Measurements from ENCODE around the gene CFAP74.

CFAP74 gene

DNA sequence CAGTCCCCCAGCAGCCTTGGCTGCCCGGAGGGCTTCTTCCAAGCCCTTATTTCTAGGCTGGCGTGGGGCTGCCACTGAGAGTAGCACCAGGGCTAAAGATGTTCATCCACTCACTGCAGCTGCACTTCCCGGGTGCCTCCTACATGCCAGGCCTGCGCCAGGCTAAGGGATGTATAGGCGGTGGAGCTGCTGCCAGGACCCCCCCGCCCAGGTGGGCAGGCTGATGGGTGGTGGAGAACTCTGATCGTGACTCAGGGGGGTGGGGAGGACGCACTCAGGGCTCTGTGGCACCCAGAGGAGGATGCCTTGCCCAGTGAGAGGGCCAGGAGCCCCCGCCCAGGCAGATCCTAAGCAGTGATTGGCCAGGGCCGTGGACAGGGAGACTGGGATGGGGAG lies 34.1 kb downstream of the CFAP74 start:
- no peak for DNase-seq

DNA sequence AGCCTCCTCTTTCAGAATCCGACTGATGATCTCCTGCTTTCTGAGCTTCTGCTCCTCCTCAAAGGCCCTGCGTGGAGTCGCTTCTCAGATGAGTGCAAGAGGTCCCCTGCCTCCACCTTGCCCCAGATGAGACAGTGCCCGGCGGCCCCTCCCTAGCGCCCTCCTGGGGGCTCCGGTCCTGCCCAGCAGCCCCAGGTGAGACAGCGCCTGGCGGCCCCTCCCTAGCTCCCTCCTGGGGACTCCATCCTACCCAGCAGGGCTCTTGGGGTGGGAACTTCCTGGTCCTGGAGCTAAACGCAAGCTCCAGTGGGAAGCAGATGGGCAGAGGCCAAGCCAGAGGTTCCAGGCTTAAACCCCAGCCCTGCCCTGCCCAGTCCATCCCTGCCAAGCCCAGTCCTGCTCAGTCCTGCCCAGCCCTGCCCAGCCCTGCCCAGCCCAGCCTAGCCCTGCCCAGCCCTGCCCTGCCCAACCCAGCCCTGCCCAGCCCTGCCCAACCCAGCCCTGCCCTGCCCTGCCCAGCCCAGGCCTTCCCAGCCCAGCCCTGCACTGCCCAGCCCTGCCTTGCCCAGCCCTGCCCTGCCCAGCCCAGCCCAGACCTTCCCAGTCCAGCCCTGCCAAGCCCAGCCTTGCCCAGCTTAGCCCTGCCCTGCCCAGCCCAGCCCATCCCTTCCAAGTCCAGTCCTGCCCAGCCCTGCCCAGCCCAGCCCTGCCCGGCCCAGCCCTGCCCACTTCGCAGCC lies 34.6 kb downstream of the CFAP74 start:
- no peak for DNase-seq

DNA sequence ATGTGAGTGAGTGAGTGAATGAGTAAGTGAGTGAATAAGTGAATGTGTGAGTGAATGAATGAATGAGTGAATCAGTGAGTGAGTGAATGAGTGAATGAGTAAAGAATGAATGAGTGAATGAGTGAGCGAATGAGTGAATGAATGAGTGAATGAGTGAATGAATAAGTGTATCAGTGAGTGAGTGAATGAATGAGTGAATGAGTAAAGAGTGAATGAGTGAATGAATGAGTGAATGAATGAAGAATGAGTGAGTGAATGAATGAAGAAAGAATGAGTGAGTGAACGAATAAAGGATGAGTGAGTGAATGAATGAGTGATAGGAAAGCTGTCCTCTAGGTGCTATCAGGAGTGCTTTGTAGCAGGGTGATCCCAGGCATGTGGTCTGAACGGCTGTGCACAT lies 35.7 kb downstream of the CFAP74 start:
- DNase-seq = no peak

DNA sequence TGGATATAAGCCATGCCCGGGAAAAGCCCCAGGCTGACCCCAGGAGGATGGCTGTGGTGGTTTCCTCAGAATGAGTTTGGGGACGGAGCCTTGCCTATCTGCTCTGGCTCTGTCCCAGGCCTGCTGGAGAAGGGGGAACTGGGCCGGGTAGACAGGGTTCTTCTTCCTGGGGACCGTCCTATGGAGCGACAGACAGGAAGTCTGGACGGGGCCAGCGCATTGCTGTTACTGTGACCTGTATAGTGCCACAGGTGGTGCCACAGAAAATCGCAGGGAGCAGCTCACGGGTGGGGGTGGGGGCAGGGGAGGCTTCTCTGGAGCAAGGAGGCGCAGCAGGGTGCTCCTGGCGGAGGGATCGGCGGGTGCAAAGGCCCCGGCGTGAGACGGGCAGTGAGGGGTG lies 36.4 kb downstream of the CFAP74 start:
- DNase-seq = no peak

DNA sequence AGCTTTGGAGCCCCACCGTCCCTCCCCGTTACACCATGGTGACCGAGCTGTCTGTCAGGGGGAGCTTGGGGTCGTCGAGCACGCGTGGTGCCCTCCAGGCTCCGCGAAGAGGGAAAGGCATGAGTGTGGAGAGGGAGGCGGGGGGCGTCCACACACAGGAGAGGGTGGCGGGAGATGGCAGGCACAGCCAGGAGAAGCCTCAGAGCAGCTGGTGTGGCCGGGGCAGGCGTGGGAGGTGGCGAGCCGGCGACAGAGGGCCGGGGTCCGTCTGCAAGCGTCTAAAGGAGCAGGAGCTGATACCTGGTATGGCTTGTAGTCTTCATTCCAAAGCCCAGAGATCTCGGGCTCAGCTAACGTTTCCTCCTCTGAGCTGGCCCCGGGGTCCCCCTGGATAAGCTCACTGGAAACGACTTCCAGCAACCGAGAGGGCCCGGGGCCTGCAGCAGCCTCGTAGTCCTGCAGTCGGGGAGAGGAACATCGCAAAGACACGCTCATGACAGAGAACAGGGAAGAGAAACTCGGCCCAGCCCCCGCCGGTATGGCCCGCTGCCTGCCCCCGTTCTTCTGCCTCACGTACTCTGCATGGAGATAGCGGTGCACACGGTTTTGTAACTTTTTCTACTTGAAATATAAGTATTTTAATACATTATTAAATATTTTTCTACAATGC lies 37.4 kb downstream of the CFAP74 start:
- DNase-seq = no peak

DNA sequence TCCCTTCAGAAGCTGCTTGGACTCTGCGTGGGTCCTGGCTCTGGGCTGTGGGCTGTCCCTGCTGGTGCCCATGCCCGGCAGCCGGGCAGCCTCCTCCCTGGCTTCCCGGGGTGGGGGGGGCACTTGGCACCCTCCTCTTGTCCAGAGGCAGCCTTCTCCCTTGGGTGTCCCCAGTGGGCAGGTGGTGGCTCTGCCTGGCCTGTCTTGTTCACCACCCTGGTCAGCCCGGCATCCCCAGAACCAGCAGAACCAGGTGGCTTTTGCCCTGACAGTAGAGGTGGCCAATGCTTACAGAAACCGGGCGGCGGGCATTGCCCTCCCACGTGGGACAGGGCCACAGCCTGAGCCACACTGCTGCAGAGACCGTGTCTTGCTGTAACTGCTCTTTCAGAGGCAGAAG lies 38.0 kb downstream of the CFAP74 start:
- DNase-seq = no peak

DNA sequence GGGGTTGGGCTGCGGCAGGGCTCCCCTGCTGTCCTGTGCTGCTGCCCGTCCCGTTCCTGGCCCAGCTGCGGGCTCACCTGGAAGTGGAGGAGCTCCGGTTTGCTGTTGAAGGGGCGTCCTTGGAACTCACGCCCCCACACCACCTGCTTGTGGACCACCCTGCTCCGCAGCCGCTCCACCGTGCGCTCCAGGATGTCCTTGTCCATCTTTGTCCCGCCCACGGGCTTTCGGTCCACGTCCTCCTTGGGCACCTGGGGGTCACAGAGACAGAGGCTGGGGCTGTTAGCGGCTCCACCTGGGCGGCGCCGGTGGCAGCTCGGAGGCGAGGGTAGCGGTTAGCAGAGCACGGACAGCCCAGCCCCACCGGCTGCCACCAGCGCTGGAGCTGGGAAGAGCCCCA lies 38.8 kb downstream of the CFAP74 start:
- no peak for DNase-seq

DNA sequence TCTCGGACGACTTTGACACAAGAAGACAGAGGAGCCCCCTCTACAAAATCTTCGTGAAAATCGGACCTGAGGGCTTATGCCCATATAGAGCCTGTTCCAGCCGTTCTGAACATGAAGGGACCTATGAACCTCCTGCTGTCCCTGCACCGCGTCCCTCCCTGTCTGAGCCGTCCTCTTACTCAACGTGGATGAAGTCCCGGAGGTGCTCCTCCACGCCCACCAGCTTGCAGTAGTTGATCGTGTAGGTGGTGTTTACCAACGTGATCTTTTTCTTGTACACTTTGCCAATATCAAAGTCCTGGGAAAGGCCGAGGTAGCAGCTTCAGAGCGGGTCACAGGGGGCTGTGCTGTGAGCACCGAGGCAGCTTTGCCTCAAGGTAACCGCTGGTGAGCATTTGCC lies 40.0 kb downstream of the CFAP74 start:
- DNase-seq = no peak

DNA sequence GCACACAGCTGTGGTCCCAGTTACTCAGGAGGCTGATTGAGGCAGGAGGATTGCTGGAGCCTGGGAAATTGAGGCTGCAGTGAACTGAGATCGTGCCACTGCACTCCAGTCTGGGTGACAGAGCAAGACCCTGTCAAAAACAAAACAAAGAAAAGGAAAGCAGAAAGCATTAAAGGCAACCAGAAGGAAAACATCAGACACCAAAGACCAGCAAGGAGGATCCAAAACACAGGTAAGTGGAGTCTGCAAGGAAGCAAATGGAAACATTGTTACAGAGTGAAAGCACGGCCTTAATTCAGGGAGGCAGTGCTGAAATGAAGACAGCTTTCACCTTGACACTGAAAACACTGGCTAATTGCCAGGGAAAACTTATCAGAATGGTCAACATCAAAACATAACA lies 40.8 kb downstream of the CFAP74 start:
- DNase-seq = no peak

DNA sequence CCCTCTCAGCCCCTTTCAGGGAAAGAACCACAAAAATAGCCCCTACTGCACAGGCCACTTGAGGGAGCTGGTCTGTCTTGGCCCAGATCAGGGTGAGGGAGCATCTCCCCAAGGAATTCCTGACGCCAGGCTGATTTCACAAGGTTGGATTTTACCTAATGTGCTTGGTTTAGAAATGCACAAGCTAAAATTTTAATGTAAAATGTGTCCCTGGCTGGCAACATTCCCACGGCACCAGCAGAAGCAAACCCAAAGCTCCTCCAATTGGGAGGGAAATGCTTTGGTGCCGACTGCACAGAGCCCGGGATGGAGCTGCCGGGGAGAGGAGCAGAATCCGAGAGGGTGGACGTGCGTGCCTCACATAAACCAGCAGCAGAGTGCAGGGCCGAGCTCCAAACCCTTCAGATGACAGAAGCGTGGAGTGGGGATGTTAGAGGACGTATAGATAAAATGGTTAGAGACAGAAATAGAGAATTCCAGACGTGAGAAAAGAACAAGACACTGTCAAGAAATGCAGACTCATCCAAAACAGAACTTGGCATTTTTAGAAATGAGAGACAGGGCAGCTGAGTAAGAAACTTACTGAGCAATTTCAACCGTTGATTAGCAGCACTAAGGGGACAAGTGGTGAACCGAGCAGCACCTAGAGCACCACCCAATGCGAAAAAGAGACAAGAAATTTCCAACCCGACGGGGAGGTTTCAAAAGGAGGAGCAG lies 42.9 kb downstream of the CFAP74 start:
- no peak for DNase-seq

DNA sequence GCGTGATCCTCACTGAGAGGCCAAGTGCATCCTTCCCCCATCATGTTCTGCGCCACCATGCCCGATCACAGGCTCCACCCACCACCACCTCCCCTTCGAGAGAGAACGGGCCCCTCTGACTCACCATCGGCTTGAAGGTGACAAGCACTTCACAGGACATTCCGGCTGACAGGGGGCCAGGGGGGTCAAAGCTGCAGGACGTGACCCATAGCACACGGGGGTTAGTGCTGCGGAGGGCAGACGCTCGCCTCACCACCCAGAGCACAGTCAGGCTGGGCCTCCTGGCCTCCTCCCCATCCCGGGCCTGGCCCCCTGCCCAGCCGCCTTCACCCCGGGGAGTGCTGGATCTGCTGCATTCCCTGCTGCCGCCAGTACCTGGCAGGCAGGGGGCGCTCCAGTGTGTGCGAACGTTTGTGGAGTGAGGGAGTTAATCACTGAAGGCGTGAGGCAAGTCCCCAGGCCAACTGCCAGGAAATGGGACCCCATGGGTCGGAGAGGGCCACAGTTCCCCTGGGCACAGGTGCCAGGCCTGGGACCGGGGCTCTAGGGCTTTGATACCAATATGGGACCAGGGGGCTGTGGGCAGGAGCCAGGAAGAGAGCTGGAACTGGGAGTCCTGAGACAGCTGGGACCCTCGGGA lies 43.6 kb downstream of the CFAP74 start:
- DNase-seq = peak; percentile 89

DNA sequence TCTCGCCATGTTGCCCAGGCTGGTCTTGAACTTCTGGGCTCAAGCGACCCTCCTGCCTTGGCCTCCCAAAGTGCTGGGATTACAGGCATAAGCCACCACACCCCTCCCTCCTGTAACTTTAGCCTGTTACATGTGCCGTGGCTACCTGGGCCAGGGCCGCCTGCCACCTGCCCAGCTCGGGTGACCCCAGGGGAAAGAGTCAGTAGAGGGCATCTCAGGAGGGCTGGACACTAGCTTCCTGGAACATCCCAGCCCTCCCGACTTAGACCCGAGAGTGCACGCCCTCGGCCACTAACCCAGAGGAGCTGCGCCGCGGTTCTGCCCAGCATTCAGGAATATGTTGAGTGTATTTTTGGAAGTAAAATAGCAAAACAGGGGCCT lies 44.1 kb downstream of the CFAP74 start:
- DNase-seq = no peak

DNA sequence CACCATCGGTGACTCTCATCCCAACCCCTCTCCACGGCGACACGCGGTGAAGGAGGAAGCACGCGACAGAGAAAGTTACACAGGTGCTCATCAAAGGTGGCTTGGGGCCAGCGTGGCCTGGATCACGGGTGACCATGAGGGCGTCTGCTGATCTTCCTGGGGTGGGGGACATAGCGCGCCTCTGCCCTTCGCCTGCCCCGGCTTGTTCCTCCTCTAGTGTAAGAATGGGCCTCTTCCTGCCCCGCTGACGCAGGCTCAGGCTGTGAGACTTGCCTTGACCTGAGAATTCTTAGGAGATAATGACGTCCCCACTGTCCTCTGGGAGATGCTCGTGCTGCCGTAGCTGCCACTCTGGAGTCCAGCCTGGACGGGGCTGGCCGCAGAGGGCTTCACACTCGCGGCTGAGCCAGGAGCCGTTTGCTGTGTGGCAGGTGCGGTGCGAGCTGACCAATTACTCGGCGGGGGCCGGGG lies 45.5 kb downstream of the CFAP74 start:
- DNase-seq = no peak

DNA sequence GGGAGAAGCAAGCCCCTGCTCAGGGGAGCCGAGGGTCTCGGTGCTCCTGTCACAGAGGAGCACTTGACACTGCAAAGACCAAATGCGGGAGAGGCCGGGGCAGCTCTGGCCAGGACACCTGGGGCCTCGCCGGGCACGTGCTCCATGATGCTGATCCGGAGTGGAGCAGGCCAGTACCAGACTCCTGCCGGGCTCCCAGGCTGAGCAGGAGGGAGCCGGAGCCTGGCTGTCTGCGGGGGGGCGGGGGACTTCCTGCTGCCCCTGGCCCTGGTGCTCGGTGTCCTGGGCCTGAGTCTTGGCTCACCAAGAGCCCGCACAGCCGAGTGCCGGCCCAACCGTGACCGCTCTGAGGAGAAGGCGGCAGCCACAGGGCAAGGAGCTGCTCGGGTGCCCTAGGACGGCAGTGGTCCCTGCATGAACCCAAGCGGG lies 46.0 kb downstream of the CFAP74 start:
- DNase-seq = no peak

DNA sequence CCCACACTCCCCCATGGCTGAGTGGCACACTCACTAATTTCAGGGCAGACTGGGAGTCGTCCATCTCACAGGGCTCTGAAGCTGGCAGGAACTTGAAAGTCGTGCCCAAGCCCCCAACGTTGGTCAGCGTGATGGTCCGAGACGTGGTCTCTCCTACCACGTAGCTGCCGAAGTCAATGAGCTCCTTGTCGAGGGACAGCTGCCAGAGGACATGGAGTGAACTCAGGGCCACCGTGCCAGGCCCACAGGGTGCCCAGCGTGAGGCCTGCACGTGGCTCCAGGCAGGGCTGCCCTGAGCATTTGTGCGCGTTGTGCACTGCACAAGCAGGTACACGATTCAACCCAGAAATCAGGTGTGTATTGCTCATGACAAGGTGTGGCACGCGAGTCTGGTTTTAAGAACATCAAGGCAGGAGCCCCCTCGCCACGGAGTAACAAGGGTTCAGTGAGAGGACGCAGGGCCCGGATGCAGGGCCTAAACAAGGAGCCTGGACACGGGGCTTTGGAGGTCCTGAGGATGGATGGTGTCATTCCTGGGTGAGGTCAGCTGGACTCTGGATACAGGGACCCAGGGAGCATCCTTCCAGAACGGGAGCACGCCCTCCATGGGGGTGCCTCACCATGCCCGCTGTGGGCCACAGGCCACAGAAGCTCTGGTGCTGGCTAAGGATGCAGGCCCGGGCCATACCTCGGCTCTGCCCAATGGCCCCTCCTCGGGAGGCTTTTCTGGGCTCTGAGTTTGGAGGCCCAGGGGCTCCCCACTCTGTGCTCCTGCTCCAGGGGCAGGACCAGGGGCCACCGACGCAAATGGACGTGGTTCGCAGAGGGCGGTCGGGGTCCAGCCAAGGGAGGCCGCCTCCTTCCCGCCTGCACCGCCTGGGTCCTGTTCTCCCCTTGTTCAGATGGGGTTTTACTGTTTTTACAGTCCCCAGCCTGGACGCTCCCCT lies 46.7 kb downstream of the CFAP74 start:
- DNase-seq = no peak

DNA sequence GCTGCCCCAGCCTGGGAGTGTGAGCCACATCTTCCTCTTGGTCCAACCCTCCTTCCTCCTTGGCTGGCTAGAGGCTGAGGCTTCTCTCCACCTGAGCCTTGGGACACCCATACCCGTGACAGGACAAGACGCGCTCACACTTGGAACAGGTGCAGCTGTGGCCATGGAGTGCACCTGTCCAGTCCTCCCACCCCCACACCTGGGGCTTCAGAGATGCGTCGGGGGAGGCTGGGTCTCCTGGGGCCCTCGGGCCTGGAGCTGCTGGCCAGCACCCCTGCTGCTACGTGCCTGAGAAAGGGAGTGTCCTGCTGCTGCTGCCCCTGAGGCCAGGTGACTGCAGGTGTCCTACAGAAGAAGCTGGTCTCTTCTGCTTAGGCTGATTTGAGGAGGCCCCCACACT lies 47.5 kb downstream of the CFAP74 start:
- no peak for DNase-seq

DNA sequence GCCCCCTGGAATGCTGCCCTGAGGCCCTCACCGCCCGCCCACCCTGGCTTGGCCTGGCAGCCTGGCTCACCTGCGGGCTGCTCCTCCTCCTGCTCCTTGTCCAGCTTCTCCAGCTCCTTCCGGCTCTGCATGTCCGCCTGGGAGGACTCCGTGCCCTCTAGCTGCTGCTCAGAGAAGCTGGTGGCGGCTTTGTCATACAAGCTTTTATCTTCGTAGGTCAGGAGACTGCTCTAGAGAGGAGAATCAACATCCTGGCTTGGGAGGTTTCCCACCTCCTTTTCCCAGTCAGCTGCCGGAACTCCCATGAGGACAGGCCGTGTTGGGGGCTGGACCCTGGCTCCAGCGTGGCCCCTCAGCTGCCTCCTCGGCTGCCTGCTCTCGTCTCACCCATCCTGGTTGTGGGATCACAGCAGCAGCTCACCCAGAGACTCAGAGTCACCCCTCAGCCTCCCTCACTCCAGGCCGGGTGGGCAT lies 47.9 kb downstream of the CFAP74 start:
- DNase-seq = no peak

DNA sequence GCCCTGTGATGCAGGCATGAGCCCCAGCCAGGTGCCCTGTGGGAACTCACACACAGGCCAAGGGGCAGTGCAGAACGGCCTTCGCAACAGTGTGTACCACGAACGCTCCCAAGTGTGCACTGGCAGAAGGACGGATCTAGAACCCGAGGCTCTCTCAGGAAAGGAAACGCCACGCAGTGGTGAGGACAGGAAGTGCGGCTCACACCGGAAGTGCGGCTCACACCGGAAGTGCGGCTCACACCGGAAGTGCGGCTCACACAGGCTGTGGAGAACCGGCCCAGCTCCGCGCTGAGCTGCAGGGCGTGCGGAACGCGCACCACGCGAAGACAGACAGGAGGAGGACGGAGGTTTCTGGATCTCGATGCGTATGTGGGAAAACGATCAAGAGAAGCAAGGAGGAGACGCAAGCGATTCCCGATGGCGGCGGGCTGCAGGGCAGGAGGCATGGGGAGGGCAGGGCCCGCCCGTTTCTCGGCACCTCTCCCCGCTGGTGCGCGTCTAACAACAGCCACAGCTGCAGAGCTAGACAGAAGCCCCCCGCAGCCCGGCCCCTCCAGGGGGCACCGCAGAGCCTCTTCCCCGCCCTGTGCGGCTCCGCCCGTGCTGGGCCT lies 48.6 kb downstream of the CFAP74 start:
- DNase-seq = peak; percentile 45

DNA sequence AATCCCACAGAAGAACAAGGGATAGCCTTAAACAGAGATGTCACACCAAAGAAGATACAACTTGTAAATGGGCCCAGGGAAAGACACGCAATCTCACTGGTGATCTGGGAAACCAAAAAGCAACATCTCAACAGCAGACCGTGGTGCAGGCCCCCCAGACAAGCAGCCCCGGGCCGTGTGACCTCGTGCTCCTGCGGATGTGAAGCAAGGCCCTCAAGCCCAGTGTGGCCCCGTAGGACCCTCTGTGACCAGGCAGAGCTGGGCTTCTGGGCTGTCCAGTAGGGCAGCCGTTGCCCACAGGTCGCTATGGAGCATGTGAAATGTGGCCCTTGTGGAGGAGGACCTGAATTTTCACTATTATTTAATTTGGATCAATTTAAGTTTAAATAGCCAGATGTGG lies 49.6 kb downstream of the CFAP74 start:
- no peak for DNase-seq

DNA sequence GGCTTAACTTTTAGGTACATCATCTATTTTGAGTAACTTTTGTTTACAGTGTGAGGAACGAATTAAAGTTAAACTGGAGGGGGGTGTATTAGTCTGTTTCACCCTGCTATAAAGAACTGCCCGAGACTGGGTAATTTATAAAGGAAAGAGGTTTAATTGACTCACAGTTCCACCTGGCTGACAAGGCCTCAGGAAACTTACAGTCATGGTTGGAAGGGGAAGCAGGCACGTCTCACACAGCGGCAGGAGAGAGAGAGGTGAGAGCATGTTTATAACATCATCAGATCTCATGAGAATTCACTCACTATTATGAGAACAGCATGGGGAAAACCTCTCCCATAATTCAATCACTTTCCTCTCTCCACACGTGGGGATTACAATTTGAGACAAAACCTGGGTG lies 52.6 kb downstream of the CFAP74 start:
- no peak for DNase-seq

DNA sequence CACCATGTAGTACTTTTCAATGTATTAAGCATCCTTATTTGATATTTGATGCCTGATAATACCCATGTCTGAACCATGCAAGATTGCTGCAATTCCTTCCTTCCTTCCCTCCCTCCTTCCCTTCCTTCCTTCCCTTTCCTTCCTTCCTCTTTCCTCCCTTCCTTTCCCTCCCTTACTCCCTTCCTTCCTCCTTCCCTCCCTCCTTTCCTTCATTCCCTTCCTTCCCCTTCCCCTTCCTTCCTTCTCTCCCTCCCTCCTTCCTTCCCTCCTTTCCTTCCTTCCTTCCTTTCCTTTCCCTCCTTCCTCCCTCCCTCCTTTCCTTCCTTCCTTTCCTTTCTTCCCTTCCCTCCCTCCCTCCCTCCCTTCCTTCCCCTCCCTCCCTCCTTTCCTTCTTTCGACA lies 54.8 kb downstream of the CFAP74 start:
- DNase-seq = no peak

DNA sequence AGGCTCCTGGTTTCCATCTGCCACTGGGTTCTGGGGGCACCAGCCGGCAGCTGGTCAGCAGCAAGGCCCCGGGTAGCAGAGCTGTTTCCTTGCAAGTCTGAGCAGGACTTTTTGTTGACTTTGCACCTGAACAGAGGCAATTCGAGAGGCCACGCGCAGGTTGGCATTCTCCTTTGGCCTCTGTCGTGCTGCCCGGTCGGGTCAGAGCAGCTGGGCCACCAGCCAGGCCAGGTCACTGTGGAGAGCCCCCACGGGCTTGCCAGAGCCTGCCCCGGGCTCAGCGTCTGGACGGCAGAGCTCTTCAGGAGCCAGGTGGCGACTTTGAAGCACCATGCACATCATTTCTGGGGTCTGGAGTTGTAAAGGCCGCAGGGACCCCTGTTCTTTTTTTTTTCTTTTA lies 56.1 kb downstream of the CFAP74 start:
- no peak for DNase-seq
